Kidney (tissue), 14 donors: ENCODE measurements around the gene ZNF423. TPM values are rescaled to one million over a fixed set of nuclear protein-coding genes. Genes with fewer than 3 reads are reported as not detected.
A peak's percentile ranks its signal among the peaks of the same experiment; 100 is the strongest.

Experiments used
- DNase-seq, 5 donors: peaks; one replicate each; pipeline ENCODE4 v3.0.0-alpha.2; 2013 to 2020
- FAIRE-seq: peaks from 2 replicates; lab custom pipeline; 2012; peaks lifted over from hg19 to GRCh38; lab: Jason Lieb, UNC
- H3K27ac ChIP-seq, 2 donors: one replicate each; pipeline ENCODE4 v1.7.0; 2013; ENCODE audit warnings: low read depth in 2 of 2, low read length in 2 of 2, inconsistent platforms in 1 of 2
- H3K27me3 ChIP-seq: one replicate; pipeline ENCODE4 v1.7.1; 2013; ENCODE audit warnings: low read length, inconsistent platforms; ENCODE audit not compliant: control insufficient read depth, insufficient read depth
- H3K36me3 ChIP-seq, 3 donors: one replicate each; pipeline versions ENCODE4 v1.7.0 to v1.7.1; 2013; ENCODE audit warnings: low read length in 3 of 3, control low read depth in 1 of 3, inconsistent platforms in 1 of 3; ENCODE audit not compliant: insufficient read depth in 3 of 3, control insufficient read depth in 2 of 3
- H3K4me1 ChIP-seq, 3 donors: one replicate each; pipeline versions ENCODE4 v1.7.0 to v1.7.1; 2013; ENCODE audit warnings: low read length in 3 of 3, inconsistent platforms in 1 of 3, low read depth in 1 of 3; ENCODE audit not compliant: control insufficient read depth in 2 of 3, insufficient read depth in 2 of 3
- H3K4me3 ChIP-seq, 3 donors: one replicate each; pipeline versions ENCODE4 v1.7.0 to v1.8.1; 2013; ENCODE audit warnings: low read length in 3 of 3, control low read depth in 1 of 3, inconsistent platforms in 1 of 3
- H3K9ac ChIP-seq, 3 donors: one replicate each; pipeline versions ENCODE4 v1.7.0 to v1.7.1; 2013; ENCODE audit warnings: low read length in 3 of 3, control low read depth in 1 of 3, inconsistent platforms in 1 of 3
- H3K9me3 ChIP-seq, 3 donors: one replicate each; pipeline versions ENCODE4 v1.7.0 to v1.7.1; 2013; ENCODE audit warnings: low read length in 3 of 3, control low read depth in 1 of 3, inconsistent platforms in 1 of 3; ENCODE audit not compliant: control insufficient read depth in 2 of 3, insufficient read depth in 1 of 3
- CTCF ChIP-seq: IDR thresholded peaks from 3 replicates; pipeline ENCODE4 v1.5.1; 2012; ENCODE audit warnings: mild to moderate bottlenecking, moderate library complexity, borderline replicate concordance; ENCODE audit not compliant: insufficient read depth; ENCODE audit errors: extremely low read depth
- intact Hi-C: fragments of 100-400 bp; cut with DNase I; formaldehyde crosslinking; loops from one replicate; pipeline ENCODE4 v1.11.1; 2022
- polyA plus RNA-seq: library from polyadenylated mRNA; stranded (reverse); fragments of 350-450 nt; fragmentation: Illumina TruSeq; extraction: RNeasy Lipid Tissue Mini Kit (QIAGEN cat#74804); gene quantifications from one replicate; pipeline ENCODE4 v1.2.3, GENCODE V29; 2014; ENCODE audit warnings: low read depth, low replicate concordance; ENCODE audit not compliant: insufficient read depth
- total RNA-seq: library from RNA; stranded (reverse); fragmentation: NEBNext Ultra II Directional; extraction: Animal tissue kit (Norgen Biotek cat#: 25700); gene quantifications from one replicate; pipeline ENCODE4 v1.2.1, GENCODE V29; 2021
- donor health status: control.
- donor health status: control.
- donor health status: control.
- donor health status: control.
- donor health status: control.
- donor health status: DM: yes; HTN: yes; CAD: no.
- donor health status: Normal renal cell carcinoma (clear cell type).

ZNF423 gene
- total and polyA plus RNA-seq, 2 donors from 2014 or later = 2.0 to 8.4 TPM

DNA sequence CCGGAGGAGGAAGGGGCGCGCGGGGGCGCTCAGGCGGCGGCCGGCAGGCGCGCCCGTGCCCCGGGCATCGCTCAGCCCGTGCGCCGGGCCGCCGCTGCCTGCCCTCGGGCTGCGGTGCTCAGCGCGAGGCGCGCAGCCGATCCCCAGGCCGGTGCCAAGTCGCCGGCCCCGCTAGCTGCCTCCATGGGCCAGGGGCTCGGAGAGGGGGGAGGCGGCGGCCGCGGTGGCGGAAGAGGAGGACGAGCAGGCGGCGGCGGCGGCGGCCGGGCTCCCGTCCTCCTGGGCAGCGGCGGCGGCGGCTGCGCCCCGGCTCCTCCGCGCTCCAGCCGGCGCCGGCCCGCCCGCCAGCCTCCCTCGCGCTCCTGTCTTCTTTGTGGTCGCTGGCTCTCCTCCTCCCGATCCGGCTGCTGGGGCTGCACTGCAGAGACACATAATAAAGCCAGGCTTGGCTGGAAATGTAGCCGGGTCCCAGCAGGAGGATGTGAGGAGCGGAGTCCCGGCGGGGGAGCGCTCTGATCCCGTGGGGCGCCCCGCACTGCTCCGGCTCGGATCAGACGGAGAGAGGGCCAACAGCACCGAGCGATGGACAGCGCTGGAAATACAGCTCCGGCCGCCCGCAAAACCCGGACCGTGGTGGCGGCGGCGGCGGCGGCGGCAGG is 889 bp upstream of the ZNF423 start:
- H3K4me1 ChIP-seq = peaks cover 0 to 2% (median 2%) of the 10 kb centered on the region in 3 donors
- no peaks in the 10 kb centered on the region for H3K27me3 ChIP-seq
- peak overlapping the region in 2 of 3 donors; percentile 43 to 61 for H3K4me3 ChIP-seq
- DNase-seq (peak; percentile 89 to 94 (median 92)), FAIRE-seq (no peak)
- H3K9me3 ChIP-seq = no peaks in the 10 kb centered on the region
- no peak overlapping the region for H3K9ac ChIP-seq
- H3K27ac ChIP-seq = no peak overlapping the region
- no peaks in the 10 kb centered on the region for H3K36me3 ChIP-seq
- peak; percentile 56 for TF ChIP-seq CTCF
- intact Hi-C loops = no loop called here

DNA sequence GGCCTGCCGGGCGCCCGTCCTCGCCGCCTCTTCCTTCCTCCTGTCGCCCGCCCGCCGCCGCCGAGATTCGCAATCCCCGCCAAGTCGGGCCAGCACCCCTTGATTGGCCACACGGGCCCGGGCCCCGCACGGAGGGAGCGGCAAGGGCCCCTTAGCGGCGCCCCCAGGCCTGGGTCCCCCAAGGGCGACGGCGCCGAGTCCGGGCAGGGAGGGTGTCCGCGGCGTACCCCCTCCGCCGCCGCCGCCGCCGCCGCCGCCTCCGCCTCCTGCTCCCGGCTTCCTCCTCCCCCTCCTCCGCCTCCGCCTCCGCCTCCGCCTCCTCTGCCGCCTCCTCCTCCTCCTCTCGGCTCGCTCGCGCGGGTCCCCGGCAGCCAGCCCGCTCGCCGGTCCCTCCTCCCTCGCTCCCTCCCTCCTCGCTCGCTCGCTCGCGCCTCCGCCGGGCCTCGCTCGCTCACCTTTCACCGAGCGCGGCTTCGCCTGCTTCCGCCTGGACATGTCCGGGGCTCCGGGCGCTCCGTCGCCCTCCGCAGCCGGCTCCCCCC is 561 bp downstream of the ZNF423 start:
- no peak overlapping the region for H3K9ac ChIP-seq
- FAIRE-seq (no peak), DNase-seq (peak; percentile 95 to 97 (median 96))
- H3K9me3 ChIP-seq = no peaks in the 10 kb centered on the region
- H3K4me3 ChIP-seq = peak overlapping the region in 1 of 3 donors; percentile 41
- H3K27me3 ChIP-seq = no peaks in the 10 kb centered on the region
- TF ChIP-seq CTCF = no peak
- peak overlapping the region; percentile 69 to 76 for H3K27ac ChIP-seq
- no peaks in the 10 kb centered on the region for H3K36me3 ChIP-seq
- intact Hi-C loops = no loop called here
- peaks cover 0 to 8% (median 7%) of the 10 kb centered on the region in 3 donors for H3K4me1 ChIP-seq

DNA sequence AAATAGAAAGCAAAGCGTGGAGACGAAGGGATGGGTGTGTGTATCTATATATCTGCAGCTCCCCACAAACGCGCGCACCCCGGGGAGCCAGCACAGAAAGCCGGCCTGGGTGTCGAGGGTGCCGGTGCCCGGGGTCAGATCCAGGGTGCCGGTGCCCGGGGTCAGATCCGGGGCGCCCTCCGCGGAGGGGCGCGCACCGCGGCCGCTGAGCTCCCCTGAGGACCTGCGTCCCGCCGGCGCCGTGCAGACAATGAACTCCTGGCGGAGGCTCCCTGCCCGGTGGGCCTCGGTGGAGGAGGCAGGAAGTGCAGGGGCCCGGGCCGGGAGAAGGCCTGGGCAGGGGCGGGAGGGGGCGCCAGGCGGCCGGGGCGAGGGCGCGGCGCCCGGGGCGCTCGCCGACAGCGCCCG is 1.1 kb downstream of the ZNF423 start:
- Histone ChIP-seq H3K27ac (peak overlapping the region; percentile 69 to 76), H3K36me3 (no peaks in the 10 kb centered on the region), H3K4me1 (peaks cover 0 to 8% (median 8%) of the 10 kb centered on the region in 3 donors), H3K27me3 (no peaks in the 10 kb centered on the region), H3K4me3 (peak overlapping the region in 1 of 3 donors; percentile 43), H3K9ac (peak overlapping the region in 1 of 3 donors; percentile 12), H3K9me3 (no peaks in the 10 kb centered on the region)
- intact Hi-C loops = no loop called here
- DNase-seq = peak; percentile 61 to 81 (median 76)
- no peak for TF ChIP-seq CTCF
- no peak for FAIRE-seq
